ENCODE measurements around the gene GREB1L.

GRCh38 chr18:21203542-21204241, 38.3 kb upstream of the GREB1L start:
- TF ChIP-seq TAF1 (IDR thresholded peaks at IDR 0.05; ENCODE audit: borderline replicate concordance, insufficient read depth, low read length), result no peak
- TF ChIP-seq REST (IDR thresholded peaks at IDR 0.05; ENCODE audit: insufficient read depth in 1 of 2, low read depth in 2 of 2, low read length in 2 of 2), result no peak
- no peak for TF ChIP-seq POLR2AphosphoS5 (IDR thresholded peaks at IDR 0.05; ENCODE audit: low read depth, low read length)

Data from PFSK-1 (cell line).